Renal cortex interstitium (tissue), 15 donors: ENCODE results near the gene IQCF5. TPM values are rescaled to one million over a fixed set of nuclear protein-coding genes. Genes with fewer than 3 reads are reported as not detected.
"Not testable (repeated sequence)": the region's sequence is repeated elsewhere in the genome, so short reads cannot be mapped to it uniquely, and the experiment has no call there.

Experiments used
- DNase-seq, 11 donors: peaks; one replicate each; pipeline ENCODE4 v3.0.0-alpha.2; 2013; ENCODE audit warnings: low read depth in 9 of 11, low spot score in 4 of 11; ENCODE audit errors: extremely low read depth in 1 of 11
- long read RNA-seq, 16 experiments: transcript quantifications; one replicate each; lab custom pipeline, GENCODE V29; 2026
- polyA plus RNA-seq, 3 donors: library from polyadenylated mRNA; unstranded; fragments of 120-200 nt; gene quantifications; one replicate each; pipeline ENCODE4 v1.2.1, GENCODE V29; 2013; ENCODE audit not compliant: insufficient read length in 3 of 3

Gene IQCF5
- polyA plus RNA-seq = not detected
- long read RNA-seq, donor 1 = 0 reads
- long read RNA-seq, donor 2 = 0 reads
- long read RNA-seq, donor 3 = 0 reads
- long read RNA-seq, donor 4 = 0 reads
- long read RNA-seq, donor 5 = 0 reads
- long read RNA-seq, donor 6 = 0 reads
- long read RNA-seq, donor 7 = 0 reads
- long read RNA-seq, donor 8 = 0 reads
- long read RNA-seq, donor 9 = 0 reads
- long read RNA-seq, donor 10 = 0 reads
- long read RNA-seq, donor 11 = 0 reads
- long read RNA-seq, donor 12 = 0 reads
- long read RNA-seq, donor 13 = 0 reads
- long read RNA-seq, donor 14 = 0 reads
- long read RNA-seq, donor 15 = 0 reads
- long read RNA-seq, donor 16 = 0 reads

DNA sequence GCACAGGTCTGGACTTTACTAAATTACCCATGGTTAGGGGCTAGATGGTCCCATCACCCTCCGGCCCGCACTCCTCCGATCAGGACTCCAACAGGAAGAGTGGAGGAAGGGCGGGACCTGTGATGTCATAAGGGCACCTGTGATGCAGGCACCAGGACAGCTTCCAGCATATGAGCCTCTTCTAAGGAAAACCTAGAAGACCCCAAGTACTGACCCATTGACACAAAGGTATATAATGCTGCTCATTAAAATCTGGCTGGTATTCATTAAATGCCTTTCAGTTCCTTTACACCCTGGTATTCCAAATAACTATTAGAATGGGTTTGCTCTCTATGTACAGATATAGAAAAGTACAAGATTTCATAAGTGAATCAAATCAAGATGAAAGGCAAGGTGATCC, at the start of gene IQCF5:
Gene IQCF5 (minus strand): TSS at position 101 of the 400 bp plus-strand sequence. CDS start 70 bp downstream, at position 31.
- no peak for DNase-seq

DNA sequence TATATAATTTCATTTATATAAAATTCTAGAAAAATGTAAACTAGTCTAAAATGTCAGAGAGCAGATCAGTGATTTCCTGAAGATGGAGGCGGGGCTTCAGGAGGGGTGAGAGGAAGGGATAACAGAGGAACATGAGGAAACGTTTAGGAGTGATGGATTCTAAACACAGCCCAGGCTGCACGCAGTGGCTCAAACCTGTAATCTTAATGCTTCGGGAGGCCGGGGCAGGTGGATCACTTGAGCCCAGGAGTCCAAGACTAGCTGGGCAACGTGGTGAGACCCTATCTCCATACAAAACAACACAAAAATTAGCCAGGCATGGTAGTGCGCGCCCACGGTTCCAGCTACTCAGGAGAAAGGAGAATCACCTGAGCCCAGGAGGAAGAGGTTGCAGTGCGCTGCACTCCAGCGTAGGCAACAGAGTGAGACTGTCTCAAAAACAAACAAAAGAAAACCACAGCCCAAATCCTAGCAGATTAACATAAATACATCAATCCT, 45.7 kb upstream of the IQCF5 start:
- DNase-seq = no peak

DNA sequence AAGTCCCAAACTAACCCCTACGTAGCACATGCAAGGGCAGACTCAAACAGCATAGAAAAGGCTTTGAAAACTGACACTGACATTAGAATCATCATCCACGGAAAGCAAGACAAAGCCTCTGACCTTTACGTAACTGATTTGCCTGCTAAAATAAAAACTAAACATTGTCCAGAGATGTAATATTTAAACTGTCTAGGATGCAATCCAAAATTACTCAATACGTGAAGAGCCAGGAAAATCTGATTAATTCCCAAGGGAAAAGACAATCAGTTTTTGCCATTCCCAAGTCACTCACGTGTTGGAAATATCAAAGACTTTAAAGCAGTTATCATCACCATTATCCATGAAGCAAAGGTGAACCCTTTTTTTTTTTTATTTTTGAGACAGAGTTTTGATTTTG, 41.0 kb upstream of the IQCF5 start:
- DNase-seq = no peak

DNA sequence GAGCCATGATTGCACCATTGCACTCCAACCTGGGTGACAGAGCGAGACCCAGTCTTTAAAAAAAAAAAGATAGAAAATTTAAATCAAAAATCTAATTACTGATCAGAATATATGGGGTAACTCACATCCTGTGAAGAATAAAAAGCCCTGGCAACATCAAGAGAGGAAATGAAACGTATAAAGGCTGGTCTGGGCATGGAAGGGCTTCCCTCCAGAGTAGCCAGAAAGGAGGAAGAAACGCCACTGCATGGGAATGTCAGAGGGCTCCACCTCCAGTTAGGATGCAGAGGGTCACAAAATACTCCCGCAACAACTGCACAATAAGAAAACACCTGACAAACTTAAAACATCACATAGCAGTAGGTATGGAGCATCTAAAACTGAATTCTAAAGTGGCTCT, 32.6 kb upstream of the IQCF5 start:
- no peak for DNase-seq

DNA sequence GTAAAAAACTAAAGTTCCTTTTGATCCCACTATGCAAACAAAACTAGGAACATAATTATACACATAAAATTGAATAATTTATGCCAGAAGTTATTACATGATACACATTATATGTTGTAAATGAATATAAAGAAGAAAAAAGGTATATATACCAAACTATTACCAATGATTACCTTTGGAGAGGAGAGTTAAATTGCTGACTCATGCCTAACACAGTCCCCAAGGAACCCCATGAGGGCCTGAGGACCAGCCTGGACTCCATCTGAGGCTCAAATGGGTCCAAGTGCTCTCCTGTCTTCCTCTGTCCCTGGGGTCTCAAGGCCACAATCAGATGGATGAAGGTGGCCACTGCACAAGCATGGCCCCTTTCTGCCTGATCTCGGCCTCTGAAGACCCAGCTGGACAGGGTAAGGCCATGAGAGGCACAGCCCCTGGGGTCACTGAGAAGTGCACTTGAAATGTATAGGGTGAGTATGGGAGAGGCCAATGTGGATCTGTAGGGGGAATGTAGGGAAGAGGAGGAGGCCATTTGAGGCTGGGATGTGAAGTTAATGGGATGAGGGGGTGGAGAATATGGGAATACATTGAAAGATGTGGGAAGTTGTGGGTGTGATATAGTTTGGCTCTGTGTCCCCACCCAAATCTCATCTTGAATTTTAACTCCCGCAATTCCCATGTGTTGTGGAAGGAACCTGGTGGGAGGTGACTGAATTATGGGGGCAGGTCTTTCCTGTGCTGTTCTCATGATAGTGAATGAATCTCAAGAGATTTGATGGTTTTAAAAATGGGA, 28.8 kb upstream of the IQCF5 start:
- DNase-seq = no peak

DNA sequence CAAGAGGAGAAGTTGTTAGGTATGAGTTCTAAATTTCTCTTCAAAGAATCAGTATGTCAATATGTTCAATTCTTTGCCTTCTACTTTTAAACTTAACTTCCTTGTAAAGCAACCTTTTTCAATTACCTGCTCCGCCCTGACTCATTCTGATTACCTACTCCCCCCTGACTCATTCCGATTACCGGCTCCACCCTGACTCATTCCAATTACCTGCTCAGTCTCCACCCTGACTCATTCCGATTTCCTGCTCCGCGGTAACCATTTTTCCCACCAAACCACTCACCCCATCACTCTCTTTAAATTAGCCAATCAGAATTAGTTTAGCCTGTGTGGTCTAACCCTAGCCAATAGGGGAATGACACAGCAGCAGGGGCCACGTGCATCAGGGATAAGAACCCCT, 27.0 kb upstream of the IQCF5 start:
- not testable (repeated sequence) for DNase-seq

DNA sequence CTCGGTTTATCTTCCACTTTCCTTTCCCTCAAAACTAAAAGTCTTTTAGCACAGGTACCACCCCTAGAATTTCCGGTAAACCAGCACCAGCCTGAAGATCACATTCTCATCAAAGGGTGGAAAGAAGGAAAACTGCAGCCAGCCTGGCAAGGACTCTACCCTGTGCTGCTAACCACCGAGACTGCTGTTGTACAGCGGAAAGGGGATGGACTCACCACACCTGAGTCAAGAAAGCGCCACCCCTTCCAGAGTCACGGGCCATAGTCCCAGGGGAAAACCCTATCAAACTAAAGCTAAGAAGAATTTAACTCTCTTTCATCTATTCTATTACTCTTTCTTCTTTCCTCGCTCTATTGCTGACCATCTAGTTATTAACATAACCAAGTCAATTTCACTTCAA, 24.6 kb upstream of the IQCF5 start:
- DNase-seq = not testable (repeated sequence)

DNA sequence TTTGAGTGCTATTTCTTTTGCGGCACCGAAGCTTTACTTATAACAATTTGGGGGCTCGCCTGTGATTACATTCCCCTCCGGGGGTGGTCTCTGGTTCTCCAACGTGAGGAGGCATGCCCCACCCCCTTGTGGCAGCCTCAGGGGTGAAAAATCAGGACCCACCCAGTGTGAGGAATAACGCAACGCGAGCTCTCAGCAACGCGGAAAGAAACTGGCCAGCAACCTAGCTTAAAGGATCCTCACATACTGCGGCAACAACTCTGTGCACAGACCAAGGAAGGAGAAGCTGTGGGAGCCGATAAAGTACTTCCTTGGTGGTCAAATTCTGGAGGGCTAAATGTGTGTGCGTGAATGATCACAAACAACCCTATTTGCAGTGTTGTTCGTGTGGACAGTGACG, 22.0 kb upstream of the IQCF5 start:
- DNase-seq = no peak

DNA sequence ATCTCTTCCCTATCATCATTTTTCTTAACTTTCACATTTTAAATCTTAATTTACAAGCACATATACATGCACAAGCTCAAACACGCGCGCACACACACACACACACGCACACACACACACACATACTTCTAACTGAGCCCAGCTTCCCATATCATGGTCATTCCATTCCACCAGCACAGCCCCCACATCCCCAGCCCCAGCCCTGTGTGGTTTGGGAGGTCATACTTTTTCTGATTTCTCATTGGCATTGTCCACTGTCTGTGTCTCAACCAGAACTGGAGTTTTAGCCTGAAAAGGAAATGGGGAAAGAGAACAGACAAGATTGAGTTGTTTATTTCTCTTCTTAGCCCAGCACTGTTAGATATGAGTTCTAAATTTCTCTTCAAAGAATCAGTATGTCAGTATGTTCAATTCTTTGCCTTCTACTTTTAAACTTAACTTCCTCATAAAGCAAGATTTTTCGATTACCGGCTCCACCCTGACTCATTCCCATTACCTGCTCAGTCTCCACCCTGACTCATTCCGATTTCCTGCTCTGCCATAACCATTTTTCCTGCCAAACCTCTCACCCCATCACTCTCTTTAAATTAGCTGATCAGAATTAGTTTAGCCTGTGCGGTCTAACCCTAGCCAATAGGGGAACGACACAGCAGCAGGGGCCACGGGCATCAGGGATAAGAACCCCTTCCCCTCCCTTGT, 21.4 kb upstream of the IQCF5 start:
- DNase-seq = no peak

DNA sequence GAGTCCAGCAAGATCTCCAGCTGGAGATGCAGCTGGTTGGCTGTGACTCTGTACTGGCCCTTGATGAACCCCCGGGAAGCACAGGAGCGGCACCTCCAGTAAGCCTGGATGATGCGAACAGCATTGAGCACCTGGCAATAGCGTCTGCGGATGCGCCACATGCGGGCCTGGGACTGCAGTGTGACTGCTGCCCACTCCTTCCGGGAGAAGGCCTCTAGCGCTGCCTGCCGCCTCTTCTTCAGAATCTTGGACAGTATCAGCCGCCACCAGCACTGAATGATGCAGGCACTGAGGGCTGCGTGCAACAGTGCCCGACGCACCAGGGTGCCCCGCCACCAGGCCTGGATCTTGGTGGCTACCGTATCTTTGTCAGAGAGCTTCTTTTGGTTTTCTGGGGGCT, 19.5 kb upstream of the IQCF5 start:
- no peak for DNase-seq

DNA sequence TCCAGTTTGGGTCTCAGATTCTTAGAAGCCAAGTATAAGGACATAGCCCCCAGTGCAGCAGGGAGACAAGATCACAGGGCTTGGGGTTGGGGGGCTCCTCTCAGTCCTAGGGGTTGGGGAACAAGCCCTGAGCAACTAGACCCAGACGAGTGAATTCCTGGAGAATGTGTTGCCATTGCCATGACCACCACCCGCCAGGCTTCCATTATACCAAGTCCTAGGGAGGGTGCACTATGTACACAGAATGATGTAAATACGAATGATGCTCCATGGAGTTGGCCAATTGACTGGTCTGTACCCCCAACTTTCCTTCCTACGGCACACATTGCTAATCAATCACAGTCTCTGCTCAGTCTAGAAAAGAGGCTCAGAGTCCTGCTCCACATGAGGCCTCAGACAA, 19.0 kb upstream of the IQCF5 start:
- DNase-seq = no peak

DNA sequence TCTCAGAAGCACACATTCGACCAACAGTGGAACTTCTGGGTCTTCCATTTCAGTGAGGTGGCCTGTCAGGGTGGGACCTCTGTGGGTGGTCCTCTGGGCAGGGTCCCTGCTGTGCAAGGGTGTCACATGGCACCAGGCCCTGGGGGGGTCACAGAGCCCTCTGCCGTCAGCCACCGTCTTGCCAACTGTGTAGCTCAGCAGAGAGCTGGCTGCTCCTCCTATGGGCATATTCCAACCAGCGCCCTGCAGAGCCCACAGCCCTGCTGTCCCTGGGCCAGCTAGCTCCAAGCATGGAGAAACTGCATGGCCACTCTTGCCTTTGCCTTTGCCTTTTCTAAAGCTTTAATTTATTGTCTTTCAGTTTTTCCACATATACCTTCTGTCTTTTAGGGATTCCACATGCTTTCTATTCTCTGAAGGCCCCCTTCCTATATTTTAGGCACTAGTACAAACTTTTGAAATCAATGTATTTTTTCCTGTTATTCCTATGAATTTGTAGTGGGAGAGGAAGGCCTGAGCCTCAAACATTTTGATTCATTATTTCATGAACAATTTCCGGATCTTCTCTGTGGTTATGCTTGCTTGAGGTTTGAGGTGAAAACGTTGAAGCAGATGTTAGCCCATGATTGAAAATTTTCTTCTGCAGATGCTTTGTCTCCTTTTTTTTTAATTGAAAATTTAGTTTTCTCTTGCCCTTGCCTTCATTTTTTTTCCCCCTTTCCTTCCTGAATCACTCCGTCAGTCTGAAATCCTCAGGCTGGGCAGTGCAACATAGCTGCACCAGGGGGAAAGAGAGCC, 16.0 kb upstream of the IQCF5 start:
- DNase-seq = no peak

DNA sequence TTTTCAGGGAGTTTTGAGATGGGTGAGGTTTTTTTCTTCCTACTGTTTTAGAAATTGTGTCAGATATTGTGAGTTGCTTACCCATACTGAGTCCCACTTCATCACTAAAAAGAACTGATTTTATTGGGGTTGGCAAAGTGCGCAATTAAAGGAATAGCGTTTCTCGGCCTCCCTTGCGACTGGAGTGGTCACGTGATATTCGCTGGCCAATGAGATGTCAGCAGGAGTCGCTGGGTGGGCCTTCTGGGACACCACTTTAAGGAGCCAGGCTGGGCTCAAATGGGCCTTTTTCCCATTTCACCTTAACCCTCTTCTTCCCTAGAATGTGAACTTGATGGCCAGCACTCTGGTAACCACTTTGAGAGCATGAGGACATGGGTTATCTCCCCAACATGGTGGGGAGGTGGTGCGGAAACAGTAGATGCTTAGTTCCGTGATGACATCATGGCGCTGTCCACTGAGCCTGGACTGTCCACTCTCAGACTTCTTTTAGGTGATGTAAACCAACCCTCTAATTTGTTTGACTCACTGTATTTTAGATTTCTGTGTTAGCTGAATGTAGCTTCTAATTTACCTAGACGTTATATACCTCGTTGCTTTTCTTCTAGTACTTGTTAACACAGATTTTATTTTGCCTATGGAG, 13.2 kb upstream of the IQCF5 start:
- no peak for DNase-seq

DNA sequence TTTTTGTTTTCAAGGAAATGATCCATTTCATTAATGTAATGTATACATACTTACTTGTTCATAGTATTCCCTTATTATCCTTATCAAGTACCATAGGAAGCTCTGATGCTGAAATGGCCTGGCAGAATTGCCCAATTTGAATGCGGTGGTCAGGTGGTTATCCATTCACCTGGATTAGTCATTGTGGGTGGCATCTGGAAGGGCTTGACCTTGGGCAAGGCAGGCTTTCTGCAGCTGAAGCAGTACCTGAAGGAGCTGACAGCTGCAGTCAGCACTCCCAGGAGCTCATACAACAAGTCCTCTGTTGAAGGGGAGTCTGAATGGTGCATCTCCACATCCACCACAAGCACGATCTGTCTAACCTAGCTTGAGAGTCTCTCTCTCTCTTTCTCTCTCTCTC, 12.2 kb upstream of the IQCF5 start:
- no peak for DNase-seq

DNA sequence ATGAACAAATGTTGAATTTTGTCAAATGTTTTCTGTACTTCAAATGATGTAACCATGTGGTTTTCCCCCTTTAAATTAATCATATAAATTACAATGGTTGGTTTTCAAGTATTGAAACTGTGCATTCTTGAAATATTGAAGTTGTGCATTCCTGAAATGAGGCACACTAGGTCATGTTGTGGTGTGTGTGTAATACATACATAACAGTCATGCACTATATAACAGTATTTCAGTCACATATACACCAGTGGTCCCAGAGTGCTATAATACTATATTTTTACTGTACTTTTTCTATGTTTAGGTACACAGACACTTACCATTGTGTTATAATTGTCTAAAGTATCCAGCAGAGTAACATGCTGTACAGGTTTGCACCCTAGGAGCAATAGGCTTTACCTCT, 11.0 kb upstream of the IQCF5 start:
- no peak for DNase-seq

DNA sequence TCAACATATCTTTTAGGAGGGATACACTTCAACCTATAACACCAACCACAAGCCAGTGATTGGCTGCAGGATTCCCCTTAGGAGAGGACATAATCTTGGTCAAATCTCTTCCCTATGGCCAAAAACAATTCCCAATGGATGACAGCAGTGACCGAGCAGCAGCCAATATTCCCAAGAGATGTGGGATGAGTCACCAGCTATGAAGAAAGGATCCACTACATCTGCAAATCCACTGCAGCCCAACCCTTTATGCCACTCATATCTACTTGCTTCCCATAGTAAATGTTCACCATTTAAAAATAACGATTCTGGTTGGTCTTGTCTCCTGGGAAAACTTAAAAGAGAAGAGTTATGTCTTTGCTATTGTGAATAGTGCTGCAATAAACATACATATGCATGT, 4.5 kb upstream of the IQCF5 start:
- DNase-seq = no peak

DNA sequence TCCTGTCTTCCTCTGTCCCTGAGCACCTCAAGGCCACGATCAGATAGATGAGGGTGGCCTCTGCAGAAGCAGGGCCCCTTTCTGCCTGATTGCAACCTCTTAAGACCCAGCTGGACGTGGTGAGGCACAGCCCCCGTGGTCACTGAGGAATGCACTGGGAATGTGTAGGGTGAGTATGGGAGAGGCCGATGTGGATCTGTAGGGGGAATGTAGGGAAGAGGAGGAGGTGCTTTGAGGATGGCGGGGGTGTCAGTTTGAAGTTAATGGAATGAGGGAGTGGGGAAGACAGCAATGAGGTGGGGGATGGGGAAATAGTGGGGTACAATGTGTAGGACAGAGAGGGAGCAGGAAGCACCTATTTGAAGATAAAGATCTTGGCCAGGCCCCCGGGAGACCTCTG, 785 bp upstream of the IQCF5 start:
- no peak for DNase-seq

DNA sequence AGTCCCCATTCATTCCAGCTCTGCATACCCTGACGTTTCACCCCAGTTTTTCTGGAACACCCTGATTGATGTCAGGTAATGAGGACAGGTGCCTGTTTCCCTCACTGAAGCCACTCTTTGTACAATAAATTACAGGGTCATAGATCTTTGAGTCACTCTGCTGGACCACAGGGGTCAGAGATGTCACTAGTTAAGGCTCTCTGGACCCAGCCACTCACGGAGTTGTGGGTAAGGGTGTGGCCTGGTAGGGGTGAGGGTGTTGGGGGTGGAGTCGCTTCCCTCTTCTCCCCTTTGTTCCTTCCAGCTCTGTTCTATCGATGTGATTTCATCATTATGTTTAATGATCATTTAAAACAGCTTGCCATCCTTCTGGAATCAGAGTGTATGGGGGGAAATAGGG, 512 bp downstream of the IQCF5 start:
- no peak for DNase-seq

DNA sequence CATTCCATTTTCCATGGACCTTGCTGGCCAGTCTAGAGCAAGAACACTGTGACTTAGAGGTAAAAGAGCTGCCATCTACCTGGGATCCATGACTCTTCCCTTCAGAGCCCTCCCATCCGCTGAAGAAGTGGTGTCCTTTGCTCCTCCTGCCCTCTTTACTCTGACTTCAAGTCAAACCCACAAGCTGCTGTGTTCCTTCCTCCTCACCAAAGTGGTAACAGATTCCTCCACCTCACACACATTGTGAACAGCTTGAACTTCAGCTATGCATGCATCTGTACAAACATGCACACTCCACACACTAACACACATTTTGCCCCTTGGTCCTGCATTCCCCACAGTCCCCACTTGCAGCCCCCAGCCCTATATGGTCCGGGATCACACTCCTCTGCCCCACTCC, 990 bp downstream of the IQCF5 start:
- no peak for DNase-seq
